Keratinocyte (primary cell): Measurements from ENCODE around the gene PAX1.

Experiments used
- CTCF ChIP-seq, 3 experiments: IDR thresholded peaks in 1 of 3; conservative IDR thresholded peaks in 1 of 3; optimal IDR thresholded peaks in 1 of 3; 2 replicates in 2 of 3; 3 replicates in 1 of 3; pipeline versions ENCODE3 to v1.5.1; 2011; ENCODE audit warnings: low read length in 3 of 3, mild to moderate bottlenecking in 3 of 3, moderate library complexity in 2 of 3, control low read depth in 1 of 3, inconsistent platforms in 1 of 3; ENCODE audit not compliant: insufficient read depth in 2 of 3; ENCODE audit errors: extremely low read depth in 1 of 3
- EZH2 ChIP-seq: IDR thresholded peaks from one replicate; pipeline ENCODE4 v1.6.1; 2012; ENCODE audit warnings: inconsistent platforms, mild to moderate bottlenecking, low read length, moderate library complexity

- peak in 1 of 3 experiments; percentile 29 for TF ChIP-seq CTCF (optimal IDR thresholded peaks at IDR 0.05 in 1 of 3, IDR thresholded peaks at IDR 0.05 in 1 of 3, conservative IDR thresholded peaks at IDR 0.05 in 1 of 3; ENCODE audit: extremely low read depth in 1 of 3, insufficient read depth in 2 of 3, low read length in 3 of 3)
- TF ChIP-seq EZH2, result no peak
Measured at GRCh38 chr20:21693322-21693721, 12.1 kb upstream of the PAX1 start.
